ENCODE measurements around the gene NCOA5.

The NCOA5 gene

GRCh38 chr20:46132705-46133120 lies 43.0 kb upstream of the NCOA5 start:
- Histone ChIP-seq H3K9me3 (ENCODE audit: insufficient read depth, low read length) (no peaks in the 10 kb centered on the region), H3K9ac (ENCODE audit: insufficient read length, low read depth) (peak overlapping the region; percentile 38), H3K36me3 (ENCODE audit: insufficient read depth, insufficient read length, low read length) (no peaks in the 10 kb centered on the region), H3K4me3 (ENCODE audit: insufficient read length, low read depth) (no peak overlapping the region), H3K4me1 (ENCODE audit: insufficient read depth, insufficient read length) (peaks cover 6% of the 10 kb centered on the region), H3K27me3 (ENCODE audit: insufficient read depth, insufficient read length) (peaks cover 13% of the 10 kb centered on the region)
- TF ChIP-seq SUZ12 (IDR thresholded peaks at IDR 0.05; ENCODE audit: extremely low read depth, insufficient read depth, insufficient read length) = no peak
- no peak for TF ChIP-seq YY1 (IDR thresholded peaks at IDR 0.05; ENCODE audit: insufficient read depth, insufficient read length)
- TF ChIP-seq ZNF274 (IDR thresholded peaks at IDR 0.05; ENCODE audit: low read depth, low read length) = no peak
- DNase-seq (ENCODE audit: low read depth, low spot score) = peak; percentile 68

DNA sequence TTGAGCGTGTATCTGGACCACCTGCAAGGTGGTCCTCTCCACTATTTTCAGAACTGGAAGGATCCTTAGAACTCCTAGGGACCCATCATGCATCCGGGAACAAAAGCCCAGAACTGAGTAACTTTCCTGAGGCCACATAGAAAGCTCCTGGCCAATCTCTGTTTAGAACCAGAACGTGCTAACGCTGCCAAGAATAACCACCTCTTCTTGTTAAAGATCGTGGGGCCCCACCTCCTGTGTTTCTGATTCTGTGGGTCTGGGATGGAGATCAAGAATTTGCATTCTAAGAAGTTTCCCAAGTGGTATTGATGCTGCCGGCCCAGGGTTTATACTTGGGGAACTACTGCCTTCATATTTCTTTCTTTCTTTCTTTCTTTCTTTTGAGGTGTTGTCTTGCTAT lies 41.6 kb upstream of the NCOA5 start:
- Histone ChIP-seq H3K4me3 (ENCODE audit: insufficient read length, low read depth) (no peak overlapping the region), H3K27me3 (ENCODE audit: insufficient read depth, insufficient read length) (peaks cover 8% of the 10 kb centered on the region), H3K4me1 (ENCODE audit: insufficient read depth, insufficient read length) (peaks cover 4% of the 10 kb centered on the region), H3K9me3 (ENCODE audit: insufficient read depth, low read length) (no peaks in the 10 kb centered on the region), H3K9ac (ENCODE audit: insufficient read length, low read depth) (no peak overlapping the region), H3K36me3 (ENCODE audit: insufficient read depth, insufficient read length, low read length) (no peaks in the 10 kb centered on the region)
- no peak for DNase-seq (ENCODE audit: low read depth, low spot score)
- TF ChIP-seq SUZ12 (IDR thresholded peaks at IDR 0.05; ENCODE audit: extremely low read depth, insufficient read depth, insufficient read length) (no peak), YY1 (IDR thresholded peaks at IDR 0.05; ENCODE audit: insufficient read depth, insufficient read length) (no peak), ZNF274 (IDR thresholded peaks at IDR 0.05; ENCODE audit: low read depth, low read length) (no peak)

- Histone ChIP-seq H3K4me3 (ENCODE audit: insufficient read length, low read depth) (no peak overlapping the region), H3K9ac (ENCODE audit: insufficient read length, low read depth) (no peak overlapping the region), H3K9me3 (ENCODE audit: insufficient read depth, low read length) (no peaks in the 10 kb centered on the region), H3K36me3 (ENCODE audit: insufficient read depth, insufficient read length, low read length) (peaks cover 5% of the 10 kb centered on the region), H3K27me3 (ENCODE audit: insufficient read depth, insufficient read length) (peaks cover 8% of the 10 kb centered on the region), H3K4me1 (ENCODE audit: insufficient read depth, insufficient read length) (peaks cover 3% of the 10 kb centered on the region)
- no peak for DNase-seq (ENCODE audit: low read depth, low spot score)
- TF ChIP-seq SUZ12 (IDR thresholded peaks at IDR 0.05; ENCODE audit: extremely low read depth, insufficient read depth, insufficient read length) = no peak
Observed at GRCh38 chr20:46130534-46130933, 40.8 kb upstream of the NCOA5 start.

GRCh38 chr20:46129955-46130481 lies 40.3 kb upstream of the NCOA5 start:
- Histone ChIP-seq H3K9me3 (ENCODE audit: insufficient read depth, low read length) (no peaks in the 10 kb centered on the region), H3K27me3 (ENCODE audit: insufficient read depth, insufficient read length) (peaks cover 8% of the 10 kb centered on the region), H3K4me3 (ENCODE audit: insufficient read length, low read depth) (no peak overlapping the region), H3K36me3 (ENCODE audit: insufficient read depth, insufficient read length, low read length) (peaks cover 5% of the 10 kb centered on the region), H3K4me1 (ENCODE audit: insufficient read depth, insufficient read length) (peaks cover 3% of the 10 kb centered on the region), H3K9ac (ENCODE audit: insufficient read length, low read depth) (no peak overlapping the region)
- DNase-seq (ENCODE audit: low read depth, low spot score) = no peak
- TF ChIP-seq SUZ12 (IDR thresholded peaks at IDR 0.05; ENCODE audit: extremely low read depth, insufficient read depth, insufficient read length) (no peak), ZNF274 (IDR thresholded peaks at IDR 0.05; ENCODE audit: low read depth, low read length) (no peak), YY1 (IDR thresholded peaks at IDR 0.05; ENCODE audit: insufficient read depth, insufficient read length) (no peak)

- TF ChIP-seq SUZ12 (IDR thresholded peaks at IDR 0.05; ENCODE audit: extremely low read depth, insufficient read depth, insufficient read length) = no peak
- Histone ChIP-seq H3K4me1 (ENCODE audit: insufficient read depth, insufficient read length) (peaks cover 3% of the 10 kb centered on the region), H3K36me3 (ENCODE audit: insufficient read depth, insufficient read length, low read length) (peaks cover 7% of the 10 kb centered on the region), H3K4me3 (ENCODE audit: insufficient read length, low read depth) (no peak overlapping the region), H3K9ac (ENCODE audit: insufficient read length, low read depth) (no peak overlapping the region), H3K9me3 (ENCODE audit: insufficient read depth, low read length) (no peaks in the 10 kb centered on the region), H3K27me3 (ENCODE audit: insufficient read depth, insufficient read length) (peaks cover 5% of the 10 kb centered on the region)
- DNase-seq (ENCODE audit: low read depth, low spot score) = no peak
Observed at GRCh38 chr20:46128310-46129151, 38.8 kb upstream of the NCOA5 start.

GRCh38 chr20:46127396-46128010 lies 37.7 kb upstream of the NCOA5 start:
- H3K4me1 ChIP-seq (ENCODE audit: insufficient read depth, insufficient read length) = no peaks in the 10 kb centered on the region
- no peak overlapping the region for H3K4me3 ChIP-seq (ENCODE audit: insufficient read length, low read depth)
- no peak for DNase-seq (ENCODE audit: low read depth, low spot score)
- no peak overlapping the region for H3K9ac ChIP-seq (ENCODE audit: insufficient read length, low read depth)
- TF ChIP-seq SUZ12 (IDR thresholded peaks at IDR 0.05; ENCODE audit: extremely low read depth, insufficient read depth, insufficient read length) (no peak), ZNF274 (IDR thresholded peaks at IDR 0.05; ENCODE audit: low read depth, low read length) (no peak), YY1 (IDR thresholded peaks at IDR 0.05; ENCODE audit: insufficient read depth, insufficient read length) (no peak)
- H3K9me3 ChIP-seq (ENCODE audit: insufficient read depth, low read length) = no peaks in the 10 kb centered on the region
- H3K36me3 ChIP-seq (ENCODE audit: insufficient read depth, insufficient read length, low read length) = peaks cover 18% of the 10 kb centered on the region
- peaks cover 3% of the 10 kb centered on the region for H3K27me3 ChIP-seq (ENCODE audit: insufficient read depth, insufficient read length)

DNA sequence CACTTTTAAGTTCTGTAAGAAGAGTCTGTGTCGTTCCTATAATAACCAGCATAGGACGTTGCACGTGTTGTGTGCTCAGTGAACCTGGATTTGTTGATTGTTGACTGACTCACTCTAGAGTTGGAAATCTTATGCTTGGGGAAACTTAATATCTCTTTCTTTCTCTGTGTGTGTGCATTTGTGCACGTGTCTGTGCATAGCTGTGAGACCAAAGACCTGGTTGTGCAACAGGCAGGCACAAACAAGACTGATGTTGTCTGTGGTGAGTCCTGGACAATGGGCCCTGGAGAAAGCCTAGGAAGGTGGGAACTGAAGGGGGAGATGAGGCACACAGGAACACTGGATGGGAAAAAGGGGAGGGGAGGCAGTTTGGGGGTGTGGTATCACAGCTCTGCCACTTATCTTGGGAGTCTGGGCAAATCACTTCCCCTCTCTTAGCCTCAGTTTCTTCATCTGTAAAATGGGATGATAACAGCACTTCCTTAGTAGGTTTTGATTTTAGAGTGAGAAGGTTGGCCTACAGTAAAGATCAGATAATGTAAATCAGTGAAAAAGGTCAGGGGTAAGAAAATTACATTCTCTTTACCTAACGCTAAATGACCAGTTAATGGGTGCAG lies 36.8 kb upstream of the NCOA5 start:
- Histone ChIP-seq H3K4me1 (ENCODE audit: insufficient read depth, insufficient read length) (no peaks in the 10 kb centered on the region), H3K9ac (ENCODE audit: insufficient read length, low read depth) (no peak overlapping the region), H3K4me3 (ENCODE audit: insufficient read length, low read depth) (no peak overlapping the region), H3K36me3 (ENCODE audit: insufficient read depth, insufficient read length, low read length) (peaks cover 25% of the 10 kb centered on the region), H3K27me3 (ENCODE audit: insufficient read depth, insufficient read length) (peaks cover 3% of the 10 kb centered on the region), H3K9me3 (ENCODE audit: insufficient read depth, low read length) (no peaks in the 10 kb centered on the region)
- TF ChIP-seq YY1 (IDR thresholded peaks at IDR 0.05; ENCODE audit: insufficient read depth, insufficient read length) = no peak
- no peak for DNase-seq (ENCODE audit: low read depth, low spot score)

Data from NT2/D1 (cell line).